ENCODE results near the gene SNX7.

DNA sequence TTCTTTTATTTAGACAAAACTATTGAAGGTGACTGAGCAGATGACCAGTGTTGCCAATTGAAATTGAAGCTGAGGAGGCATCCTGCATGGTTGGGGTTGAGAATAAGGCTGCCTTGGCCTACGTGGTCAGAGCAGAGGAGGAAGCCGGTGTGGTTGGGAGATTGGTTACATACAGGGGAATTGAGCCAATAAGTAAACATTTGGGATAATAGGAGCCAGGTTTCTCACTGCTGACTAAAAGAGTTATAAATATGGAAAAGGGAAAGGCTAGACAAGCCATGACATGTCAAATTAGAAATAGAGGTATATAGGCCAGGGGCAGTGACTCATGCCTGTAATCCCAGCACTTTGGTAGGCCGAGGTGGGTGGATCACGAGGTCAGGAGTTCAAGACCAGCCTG, 15.8 kb downstream of the SNX7 start:
- TF ChIP-seq, protein P1, sequence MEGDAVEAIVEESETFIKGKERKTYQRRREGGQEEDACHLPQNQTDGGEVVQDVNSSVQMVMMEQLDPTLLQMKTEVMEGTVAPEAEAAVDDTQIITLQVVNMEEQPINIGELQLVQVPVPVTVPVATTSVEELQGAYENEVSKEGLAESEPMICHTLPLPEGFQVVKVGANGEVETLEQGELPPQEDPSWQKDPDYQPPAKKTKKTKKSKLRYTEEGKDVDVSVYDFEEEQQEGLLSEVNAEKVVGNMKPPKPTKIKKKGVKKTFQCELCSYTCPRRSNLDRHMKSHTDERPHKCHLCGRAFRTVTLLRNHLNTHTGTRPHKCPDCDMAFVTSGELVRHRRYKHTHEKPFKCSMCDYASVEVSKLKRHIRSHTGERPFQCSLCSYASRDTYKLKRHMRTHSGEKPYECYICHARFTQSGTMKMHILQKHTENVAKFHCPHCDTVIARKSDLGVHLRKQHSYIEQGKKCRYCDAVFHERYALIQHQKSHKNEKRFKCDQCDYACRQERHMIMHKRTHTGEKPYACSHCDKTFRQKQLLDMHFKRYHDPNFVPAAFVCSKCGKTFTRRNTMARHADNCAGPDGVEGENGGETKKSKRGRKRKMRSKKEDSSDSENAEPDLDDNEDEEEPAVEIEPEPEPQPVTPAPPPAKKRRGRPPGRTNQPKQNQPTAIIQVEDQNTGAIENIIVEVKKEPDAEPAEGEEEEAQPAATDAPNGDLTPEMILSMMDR (IDR thresholded peaks at IDR 0.05) = no peak
- TF ChIP-seq POLR2A (IDR thresholded peaks at IDR 0.05) = no peak
